Heart left ventricle (tissue), 13 donors: ENCODE measurements around the gene DBX2.

Experiments used
- CTCF ChIP-seq, 12 donors: fragments of 200-600 bp; sonication (generic) in 4 of 12; IDR thresholded peaks; one replicate each; pipeline versions ENCODE4 v1.5.0 to v1.8.0; 2018 to 2022; ENCODE audit warnings: antibody characterized with exemption in 12 of 12, mild to moderate bottlenecking in 5 of 12
- POLR2A ChIP-seq, 2 donors: fragments of 450-650 bp; IDR thresholded peaks; one replicate each; pipeline ENCODE4 v1.6.1; 2017; ENCODE audit warnings: antibody characterized with exemption in 2 of 2, mild to moderate bottlenecking in 2 of 2, moderate library complexity in 2 of 2
- donor health status: ischemic (EF 13 %, LVEDD 7.1; RV severe dilation, severe dysfunction).
- donor health status: DM: no; HTN: yes; CAD: no.
- donor health status: DM: no; HTN: no; CAD: no.
- donor health status: ischemic (EF 25% LVEDD 6.9; RV normal size, moderate dysfunction).
- donor health status: ischemic (EF 25% LVEDD 5.7; RV mildly dilated, moderate dysfunction).
- donor health status: ischemic (EF 35%, LVEDD 5.7; RV mildly dilated, moderate dysfunction).
- donor health status: nonischemic (EF 11% LVEDD 7.7; RV severe dilation, severe dysfunction).
- donor health status: DM: yes; HTN: yes; CAD: no.
- donor health status: PGD.
- donor health status: ischemic (EF 29% LVEDD 5.4; RV normal size, mild dysfunction).
- donor health status: nonischemic (EF 23%, LVEDD 6.1; RV moderate dilation, normal function).

GRCh38 chr12:45008211-45008610 is 42.7 kb downstream of the DBX2 start:
- no peak for TF ChIP-seq CTCF (IDR thresholded peaks at IDR 0.05)
- no peak for TF ChIP-seq POLR2A (IDR thresholded peaks at IDR 0.05)
